ENCODE measurements around the gene SETBP1. TPM values are rescaled to one million over a fixed set of nuclear protein-coding genes. Genes with fewer than 3 reads are reported as not detected.

Gene SETBP1
- total and polyA plus RNA-seq, 2 of the 8 experiments (the other 6 are each of a cell fraction or from before 2014, with no cell fraction given), result 2.0 to 6.5 TPM

DNA sequence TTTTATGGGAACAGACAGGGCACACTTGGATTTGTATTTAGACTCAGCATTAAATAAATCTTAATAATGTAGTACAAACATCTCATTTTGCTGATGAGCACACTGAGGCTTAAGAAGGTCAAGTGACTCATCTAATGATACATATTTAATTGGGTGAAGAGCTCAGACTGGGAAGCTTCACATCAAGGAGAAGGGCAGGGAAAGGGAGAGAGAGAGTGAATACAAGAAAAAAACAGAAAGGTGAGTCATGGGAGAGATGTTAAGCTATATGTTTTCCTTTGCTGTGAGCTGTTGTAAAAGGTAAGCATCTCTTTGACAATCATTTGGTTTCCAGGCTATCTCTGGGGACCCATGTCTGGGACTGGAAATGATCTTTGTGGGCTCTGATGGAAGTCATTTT lies 277.8 kb downstream of the SETBP1 start (continued):
- TF ChIP-seq, protein P1, sequence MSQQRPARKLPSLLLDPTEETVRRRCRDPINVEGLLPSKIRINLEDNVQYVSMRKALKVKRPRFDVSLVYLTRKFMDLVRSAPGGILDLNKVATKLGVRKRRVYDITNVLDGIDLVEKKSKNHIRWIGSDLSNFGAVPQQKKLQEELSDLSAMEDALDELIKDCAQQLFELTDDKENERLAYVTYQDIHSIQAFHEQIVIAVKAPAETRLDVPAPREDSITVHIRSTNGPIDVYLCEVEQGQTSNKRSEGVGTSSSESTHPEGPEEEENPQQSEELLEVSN (IDR thresholded peaks at IDR 0.05), result no peak
- no peak for TF ChIP-seq SP4 (IDR thresholded peaks at IDR 0.05; ENCODE audit: low read length)
- TF ChIP-seq SAP30 (IDR thresholded peaks at IDR 0.05; ENCODE audit: insufficient read depth, insufficient replicate concordance, low read length), result no peak
- no peak for TF ChIP-seq BCL11A (IDR thresholded peaks at IDR 0.05; ENCODE audit: low read depth in 2 of 2, low read length in 2 of 2)
- TF ChIP-seq RAD21 (IDR thresholded peaks at IDR 0.05 in 1 of 2, conservative IDR thresholded peaks at IDR 0.05 in 1 of 2; ENCODE audit: low read depth in 2 of 2, low read length in 2 of 2), result no peak
- TF ChIP-seq BACH1 (IDR thresholded peaks at IDR 0.05; ENCODE audit: low read length), result no peak
- TF ChIP-seq EGR1 (IDR thresholded peaks at IDR 0.05; ENCODE audit: borderline replicate concordance, low read depth, low read length), result no peak
- TF ChIP-seq HDAC2 (IDR thresholded peaks at IDR 0.05; ENCODE audit: borderline replicate concordance in 1 of 2, low read depth in 2 of 2, low read length in 2 of 2), result no peak
- no peak for TF ChIP-seq TAF1 (IDR thresholded peaks at IDR 0.05; ENCODE audit: low read depth, low read length)

Measured in H1 (cell line).